CD4-positive, alpha-beta T cell treated with Interleukin-6 for 4 hours (primary cell): ENCODE data around the gene CASP3.
"Not testable (repeated sequence)": the region's sequence is repeated elsewhere in the genome, so short reads cannot be mapped to it uniquely, and the experiment has no call there.

Experiments
- DNase-seq: peaks from one replicate; pipeline ENCODE4 v3.0.0-alpha.2; 2020; ENCODE audit warnings: mixed read lengths

Gene CASP3

DNA sequence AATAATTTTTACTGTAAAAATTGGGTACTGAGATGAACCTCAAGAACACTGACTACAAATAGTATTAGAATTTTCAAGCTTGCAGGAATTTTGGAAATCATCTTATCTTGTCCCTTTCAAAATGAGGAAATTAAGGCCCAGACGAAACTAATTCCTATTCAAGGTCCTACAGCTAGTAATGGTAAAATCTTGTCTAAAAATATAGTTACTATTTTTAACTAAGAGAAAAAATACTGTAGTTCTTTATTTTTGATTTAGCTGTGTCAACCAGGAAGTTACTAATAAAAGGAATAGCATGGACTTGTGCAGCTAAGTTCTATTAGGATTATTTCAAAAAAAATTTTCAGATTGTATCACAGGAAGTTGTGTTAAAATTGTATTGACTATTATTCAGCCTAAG, 13.0 kb upstream of the CASP3 start:
- no peak for DNase-seq

DNA sequence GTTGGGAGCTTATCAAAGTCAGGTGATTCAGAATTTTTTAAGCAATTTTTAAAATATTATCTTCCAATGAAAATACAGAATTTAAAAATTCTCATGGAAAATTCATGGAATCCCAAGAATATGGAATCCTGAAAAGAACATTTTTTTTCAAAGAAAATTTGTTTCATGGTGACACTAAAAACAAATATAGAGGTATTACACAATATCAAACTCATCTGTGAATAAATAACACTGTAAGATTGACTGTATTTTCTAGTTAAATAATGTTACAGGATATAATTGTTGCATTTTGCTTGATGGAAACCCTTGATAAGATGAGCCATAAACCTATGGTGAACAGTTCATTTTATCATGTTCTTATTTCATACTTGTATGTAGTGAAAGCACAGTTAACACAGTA, 11.7 kb upstream of the CASP3 start:
- no peak for DNase-seq

DNA sequence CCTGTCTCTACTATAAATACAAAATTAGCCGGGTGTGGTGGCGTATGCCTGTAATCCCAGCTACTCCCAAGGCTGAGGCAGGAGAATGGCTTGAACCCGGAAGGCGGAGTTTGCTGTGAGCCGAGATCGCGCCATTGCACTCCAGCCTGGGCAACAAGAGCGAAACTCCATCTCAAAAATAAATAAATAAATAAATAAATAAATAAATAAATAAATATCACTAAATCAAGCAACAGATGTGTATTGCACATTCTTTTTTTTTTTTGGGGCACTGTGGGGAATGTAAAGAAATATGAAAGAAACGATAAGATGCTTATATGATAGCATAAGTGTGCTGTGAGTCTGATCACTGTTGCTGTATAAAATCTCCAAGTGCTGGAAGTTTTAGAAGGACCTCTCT, 8.6 kb upstream of the CASP3 start:
- DNase-seq = not testable (repeated sequence)

- DNase-seq = no peak
Measured at GRCh38 chr4:184657144-184657543, 7.9 kb upstream of the CASP3 start.

- no peak for DNase-seq
Measured at GRCh38 chr4:184655889-184656869, 6.9 kb upstream of the CASP3 start.

DNA sequence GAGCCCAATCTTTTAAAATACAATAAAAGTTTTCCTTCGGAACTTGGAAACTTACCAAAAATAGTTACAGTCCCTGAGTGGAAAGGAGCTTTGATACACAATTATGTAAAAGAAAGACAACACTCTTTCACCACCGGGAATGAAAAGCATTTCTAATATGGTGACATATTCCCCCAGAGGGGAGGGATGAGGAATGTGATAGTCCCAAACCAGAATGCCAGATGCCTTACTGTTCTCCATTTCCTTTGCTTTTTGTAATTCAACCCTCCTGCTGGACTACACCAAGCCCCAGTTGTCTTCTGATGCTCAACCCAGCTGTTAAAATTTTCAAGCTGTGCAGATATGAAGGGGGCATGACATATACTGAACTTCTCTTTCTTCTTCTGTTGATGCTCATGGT, 4.4 kb upstream of the CASP3 start:
- no peak for DNase-seq

- DNase-seq = not testable (repeated sequence)
Measured at GRCh38 chr4:184652681-184653080, 3.4 kb upstream of the CASP3 start.

- no peak for DNase-seq
Measured at GRCh38 chr4:184651899-184652298, 2.7 kb upstream of the CASP3 start.

DNA sequence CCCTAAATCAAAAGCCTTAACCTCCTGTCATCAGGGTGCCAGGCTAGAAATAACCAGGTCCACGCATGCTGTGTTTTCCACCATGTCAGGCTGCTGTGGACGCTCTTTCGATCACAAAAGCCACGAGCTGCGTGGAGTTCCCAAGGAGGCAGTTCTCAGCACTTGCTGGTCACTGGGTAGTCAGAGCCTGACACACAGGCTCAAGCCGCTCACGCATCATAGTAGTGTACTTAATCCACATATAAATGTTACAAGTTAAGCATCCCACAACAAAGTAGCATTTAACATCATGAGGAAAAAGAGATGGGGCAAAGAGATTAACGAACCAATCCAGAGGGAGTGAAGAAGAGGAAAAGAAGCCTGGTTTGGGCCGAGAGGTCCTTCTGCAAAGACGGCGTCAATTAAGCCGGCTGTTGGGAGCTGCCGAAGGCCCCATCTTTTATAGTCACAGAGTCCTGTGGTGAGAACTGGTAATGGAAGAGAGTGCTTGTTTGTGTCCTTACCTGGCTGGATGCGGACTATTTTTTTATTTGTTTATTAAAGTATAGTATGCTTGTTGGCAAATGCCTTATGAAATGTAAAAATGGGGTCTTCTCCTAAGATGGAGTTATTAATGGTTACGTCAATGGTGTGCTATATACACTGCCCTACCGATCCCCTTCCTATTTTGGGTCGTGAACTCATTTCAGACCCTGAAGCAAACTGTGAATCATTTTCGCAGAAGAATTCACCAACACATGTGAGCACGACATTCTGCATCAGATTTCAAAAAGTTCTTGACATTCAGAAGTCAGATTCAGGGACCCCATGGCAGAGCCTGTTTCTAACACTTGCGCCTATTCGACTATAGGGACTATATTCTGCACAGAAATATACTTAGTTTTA, 966 bp upstream of the CASP3 start:
- no peak for DNase-seq

- DNase-seq = peak; percentile 55
Measured at GRCh38 chr4:184648313-184649025, 778 bp downstream of the CASP3 start.

- no peak for DNase-seq
Measured at GRCh38 chr4:184648054-184648312, 1.3 kb downstream of the CASP3 start.

DNA sequence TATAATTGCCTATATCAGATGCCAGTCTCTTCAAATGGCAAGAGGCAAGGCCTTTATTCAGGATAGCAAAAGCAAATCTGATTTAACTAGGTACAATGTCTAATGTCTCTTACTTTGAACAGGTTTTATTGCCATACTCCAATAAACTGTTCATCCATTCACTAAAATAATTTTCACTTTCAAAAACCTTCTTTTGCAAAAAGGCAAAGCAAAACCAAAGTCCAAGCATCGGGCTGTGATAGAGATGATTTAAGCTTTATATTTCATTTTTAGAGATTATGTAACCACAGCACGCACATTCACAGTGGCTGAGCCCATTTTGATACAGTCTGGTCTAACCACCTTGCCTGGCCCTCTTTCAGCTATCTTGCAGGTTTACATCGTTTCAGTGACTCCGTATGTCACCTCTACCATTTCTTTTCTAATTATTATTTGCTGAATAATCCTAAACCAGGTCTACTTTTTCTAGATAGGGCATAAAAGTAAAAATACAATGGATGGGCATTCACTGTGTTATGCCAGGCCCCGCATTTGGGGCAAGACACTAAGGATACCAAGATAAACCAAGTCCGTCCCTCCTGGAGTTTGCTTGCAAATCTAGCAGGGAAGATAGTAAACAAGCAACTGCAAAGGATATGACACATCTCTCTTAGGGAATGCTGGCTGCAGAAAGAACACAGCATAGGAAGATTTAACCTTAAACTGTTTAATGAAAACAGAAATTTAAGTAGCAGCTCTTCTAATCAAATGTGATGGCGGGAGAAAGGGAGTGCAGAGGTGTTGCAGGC, 1.8 kb downstream of the CASP3 start:
- no peak for DNase-seq

DNA sequence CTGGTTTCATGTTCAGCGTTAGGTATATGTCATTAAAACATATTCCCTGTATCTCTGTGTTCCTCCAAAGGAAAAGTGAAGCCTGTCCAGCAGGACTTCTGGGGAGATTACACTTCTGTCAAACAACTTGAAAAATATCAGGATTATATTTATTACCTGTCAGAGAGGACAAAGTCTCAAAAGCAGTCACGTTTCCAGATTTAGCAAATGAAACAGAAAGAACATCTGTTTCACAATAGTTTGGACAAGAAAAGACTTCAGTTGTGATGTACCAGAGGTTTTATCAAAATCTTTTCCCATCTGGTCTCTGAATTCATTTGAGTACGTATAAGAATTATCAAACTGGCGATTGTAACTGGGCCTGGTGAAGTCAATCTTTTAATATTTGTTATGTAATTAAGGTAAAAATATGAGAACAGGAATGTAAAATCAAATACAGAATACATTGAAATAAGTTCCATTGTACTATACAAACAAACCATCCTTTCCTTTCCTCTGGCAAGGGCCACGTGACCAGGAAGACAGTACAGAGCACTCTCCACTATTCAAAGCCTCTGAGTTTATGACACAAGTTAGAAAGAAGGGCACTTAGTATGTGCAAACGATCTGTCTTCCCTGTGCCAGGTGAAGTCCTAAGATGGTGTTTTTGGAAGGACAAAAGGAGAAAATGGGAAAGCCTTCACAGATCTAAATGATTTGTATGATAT, 3.2 kb downstream of the CASP3 start:
- DNase-seq = no peak

GRCh38 chr4:184644553-184645307, 4.5 kb downstream of the CASP3 start:
- no peak for DNase-seq

DNA sequence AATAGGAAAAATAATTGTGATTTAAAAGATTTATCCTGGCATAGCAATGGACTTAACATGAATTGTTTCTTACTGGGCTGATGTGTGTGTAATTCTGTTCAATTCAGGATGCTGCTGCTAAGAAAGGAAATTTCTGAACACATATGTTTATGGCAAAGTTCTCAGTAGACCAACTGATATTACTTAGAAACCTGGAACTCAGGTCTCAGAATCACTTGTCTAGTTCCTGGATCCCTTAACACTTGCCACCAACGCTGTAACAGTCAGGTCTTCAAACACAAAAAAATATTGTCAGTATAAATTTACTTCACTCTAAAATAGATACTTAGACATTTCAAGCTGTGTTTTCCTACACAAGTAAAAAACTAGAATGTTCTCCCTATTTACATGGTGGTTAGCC, 5.5 kb downstream of the CASP3 start:
- no peak for DNase-seq

DNA sequence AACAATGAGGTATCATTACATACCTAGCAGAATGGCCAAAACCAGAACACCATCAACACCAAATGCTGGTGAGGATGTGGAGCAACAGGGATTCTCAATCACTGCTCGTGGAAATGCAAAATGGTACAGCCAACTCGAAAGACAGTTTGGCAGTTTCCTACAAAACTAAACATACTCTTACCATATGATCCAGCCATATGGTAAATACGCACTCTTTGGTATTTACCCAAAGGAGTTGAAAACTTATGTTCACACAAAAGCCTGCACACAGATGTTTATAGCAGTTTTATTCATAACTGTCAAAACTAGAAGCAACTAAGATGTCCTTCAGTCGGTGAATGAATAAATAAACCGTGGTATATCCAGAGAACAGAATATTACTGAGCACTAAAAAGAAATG, 7.8 kb downstream of the CASP3 start:
- no peak for DNase-seq

- no peak for DNase-seq
Measured at GRCh38 chr4:184641022-184641421, 8.2 kb downstream of the CASP3 start.

DNA sequence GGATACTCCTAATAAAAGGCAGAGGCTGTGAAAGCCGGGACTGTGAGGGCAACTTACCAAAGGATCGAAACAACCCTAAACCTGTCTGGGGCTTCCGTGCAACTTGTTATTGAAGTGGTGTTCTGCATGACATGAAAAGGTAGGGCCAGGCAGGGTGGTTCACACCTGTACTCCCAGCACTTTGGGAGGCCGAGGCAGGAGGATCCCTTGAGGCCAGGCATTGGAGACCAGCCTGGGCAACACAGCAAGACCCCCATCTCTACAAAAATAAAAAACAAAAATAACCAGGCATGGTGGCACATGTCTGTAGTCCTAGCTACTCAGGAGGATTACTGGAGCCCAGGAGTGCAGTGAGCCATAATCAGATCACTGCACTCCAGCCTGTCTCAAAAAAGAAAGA, 12.3 kb downstream of the CASP3 start:
- DNase-seq = no peak

DNA sequence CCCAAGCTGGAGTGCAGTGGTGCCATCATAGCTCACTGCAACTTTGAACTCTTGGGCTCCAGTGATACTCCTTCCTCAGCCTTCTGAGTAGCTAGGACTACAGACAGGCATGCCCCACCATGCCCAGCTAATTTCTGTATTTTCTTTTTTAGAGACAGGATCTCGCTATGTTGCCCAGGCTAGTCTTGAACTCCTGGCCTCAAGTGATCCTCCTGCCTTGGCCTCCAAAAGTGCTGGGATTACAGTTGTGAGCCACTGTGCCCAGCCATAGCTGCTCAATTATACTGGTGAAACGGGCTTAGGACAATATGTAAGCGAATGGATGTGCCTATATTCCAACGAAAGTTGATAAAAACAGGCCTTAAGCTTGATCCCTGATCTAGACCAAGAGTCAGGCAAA, 13.1 kb downstream of the CASP3 start:
- no peak for DNase-seq

DNA sequence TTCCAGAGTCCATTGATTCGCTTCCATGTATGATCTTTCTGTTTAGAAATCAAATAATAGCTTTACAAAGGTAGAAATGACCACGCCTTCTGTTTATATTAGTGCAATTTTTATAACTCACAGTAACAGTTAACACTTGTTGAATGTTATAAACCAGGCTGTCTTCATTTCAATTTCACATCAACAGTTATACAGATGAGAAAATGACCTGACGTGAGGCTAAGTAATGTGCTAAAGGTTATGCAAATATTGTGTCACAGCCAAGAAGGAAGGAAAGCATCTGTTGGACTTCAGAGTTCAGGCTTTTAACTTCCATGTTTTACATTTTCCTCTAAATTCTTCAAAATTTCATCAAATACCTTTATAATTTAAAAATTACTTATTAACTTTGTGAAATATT, 13.9 kb downstream of the CASP3 start:
- DNase-seq = no peak

DNA sequence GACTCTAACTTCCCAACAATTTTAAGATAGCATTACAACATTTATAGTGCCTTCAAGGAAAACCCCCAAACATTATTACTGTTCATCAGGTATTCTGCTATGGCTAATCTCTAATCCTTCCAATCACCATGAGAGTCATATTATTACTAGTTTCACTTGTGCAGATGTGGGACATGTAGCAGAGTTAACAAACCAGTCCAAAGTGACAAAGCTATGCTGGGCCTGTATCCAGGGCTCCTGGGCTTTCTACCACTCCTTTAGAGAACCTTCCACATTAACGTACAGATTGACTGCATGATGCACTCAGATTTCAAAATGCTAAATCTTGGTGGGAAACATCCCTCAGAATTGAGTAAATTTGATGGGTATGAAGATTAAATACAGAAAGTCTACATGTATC, 16.4 kb downstream of the CASP3 start:
- no peak for DNase-seq
